GM19372 (cell line): ENCODE results near the gene TCEA3.
"Not testable (repeated sequence)": the region's sequence is repeated elsewhere in the genome, so short reads cannot be mapped to it uniquely, and the experiment has no call there.

Source experiments
- ATAC-seq: cut with Tn5 transposase; IDR thresholded peaks from one replicate; pipeline ENCODE4 v1.9.1; 2021; ENCODE audit warnings: mild to moderate bottlenecking, low read depth, moderate library complexity; ENCODE audit not compliant: unreplicated experiment

Gene TCEA3

DNA sequence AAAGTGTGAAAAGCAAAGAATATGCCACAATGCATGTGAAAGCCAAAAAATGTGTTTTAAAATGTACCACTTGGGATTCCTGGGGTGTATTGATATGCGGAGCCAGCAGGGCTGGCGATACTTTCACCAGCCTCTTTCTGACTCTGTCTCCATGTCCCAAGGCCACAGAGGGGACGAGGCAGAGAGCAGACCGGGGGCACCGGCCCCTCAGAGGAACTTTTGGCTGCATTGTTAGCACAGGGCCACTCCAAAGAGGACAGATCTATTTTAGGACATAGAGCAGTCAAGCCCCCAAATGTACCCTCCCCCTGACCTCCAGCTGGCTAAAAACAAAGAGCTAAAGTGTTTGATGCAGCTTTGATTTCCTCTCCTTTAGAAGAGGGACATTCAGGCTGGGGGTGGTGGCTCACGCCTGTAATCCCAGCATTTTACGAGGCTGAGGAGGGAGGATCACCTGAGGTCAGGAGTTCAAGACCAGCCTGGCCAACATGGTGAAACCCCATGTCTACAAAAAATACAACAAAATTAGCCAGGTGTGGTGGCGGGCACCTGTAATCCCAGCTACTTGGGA, 29.3 kb downstream of the TCEA3 start:
- ATAC-seq: no peak

- no peak for ATAC-seq
These were observed 29.9 kb downstream of the TCEA3 start for GRCh38 chr1:23394684-23395083.

- ATAC-seq: no peak
These were observed 30.4 kb downstream of the TCEA3 start for GRCh38 chr1:23394181-23394580.

DNA sequence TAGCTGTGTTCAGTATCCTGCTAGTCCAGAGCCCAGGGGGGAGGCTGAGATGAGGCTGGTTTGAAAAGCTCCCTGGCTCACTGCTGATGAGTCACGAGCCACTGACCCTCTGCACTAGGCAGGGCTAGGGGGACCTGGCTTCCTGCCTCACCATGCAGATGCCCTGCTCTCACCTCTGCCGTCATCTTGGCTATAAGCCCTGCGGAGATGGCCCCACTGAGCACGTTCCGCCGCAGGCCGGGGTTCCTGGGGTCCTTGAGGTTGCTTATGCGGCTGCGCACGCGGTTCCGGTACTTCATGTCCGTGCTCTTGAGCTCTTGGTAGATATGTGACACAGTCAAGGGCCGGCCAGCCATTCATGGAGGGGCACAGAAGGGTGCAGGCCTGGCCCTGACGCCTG, 30.8 kb downstream of the TCEA3 start:
- no peak for ATAC-seq

DNA sequence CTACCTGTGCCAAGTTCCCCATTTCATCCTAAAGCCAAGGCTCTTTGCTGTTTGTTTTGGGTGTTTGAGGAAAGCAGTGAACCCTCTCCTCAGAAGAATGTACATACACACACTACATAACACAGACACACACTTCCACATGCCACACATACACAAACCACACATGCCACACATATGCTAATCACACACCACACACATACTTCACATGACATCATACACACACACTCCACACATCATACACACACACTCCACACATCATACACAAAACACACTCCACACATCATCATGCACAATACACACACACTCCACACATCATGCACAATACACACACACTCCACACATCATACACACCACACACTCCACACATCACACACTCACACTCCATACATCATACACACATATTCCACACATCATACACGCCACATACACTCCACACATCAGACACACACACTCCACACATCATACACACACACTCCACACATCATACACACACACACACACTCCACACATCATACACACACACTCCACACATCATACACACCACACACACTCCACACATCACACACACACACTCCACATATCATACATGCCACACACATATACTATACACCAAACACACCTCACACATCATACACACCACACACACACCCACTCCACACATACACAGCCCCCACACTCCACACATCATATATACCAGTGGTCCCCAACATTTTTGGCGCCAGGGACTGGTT, 32.3 kb downstream of the TCEA3 start:
- ATAC-seq: no peak

DNA sequence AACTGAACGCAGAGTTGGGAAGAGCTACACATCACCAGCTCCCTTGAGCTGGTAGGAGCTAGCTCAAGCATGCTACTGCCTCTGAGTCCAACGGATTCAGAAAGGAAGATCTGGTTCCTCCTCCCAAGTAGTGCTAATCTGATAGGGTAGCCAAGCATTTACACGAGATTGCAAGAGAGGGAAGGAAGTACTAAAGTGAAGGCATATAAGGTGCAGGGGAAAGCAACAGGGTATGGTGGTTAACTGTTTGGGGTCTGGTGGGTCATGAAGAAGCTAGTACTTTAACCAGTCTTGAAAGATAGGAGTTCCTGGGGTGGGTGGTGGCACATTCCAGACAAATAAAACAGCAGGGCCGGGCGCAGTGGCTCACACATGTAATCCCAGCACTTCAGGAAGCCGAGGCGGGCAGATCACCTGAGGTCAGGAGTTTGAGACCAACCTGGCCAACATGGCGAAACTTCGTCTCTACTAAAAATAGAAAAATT, 34.7 kb downstream of the TCEA3 start:
- ATAC-seq: no peak

DNA sequence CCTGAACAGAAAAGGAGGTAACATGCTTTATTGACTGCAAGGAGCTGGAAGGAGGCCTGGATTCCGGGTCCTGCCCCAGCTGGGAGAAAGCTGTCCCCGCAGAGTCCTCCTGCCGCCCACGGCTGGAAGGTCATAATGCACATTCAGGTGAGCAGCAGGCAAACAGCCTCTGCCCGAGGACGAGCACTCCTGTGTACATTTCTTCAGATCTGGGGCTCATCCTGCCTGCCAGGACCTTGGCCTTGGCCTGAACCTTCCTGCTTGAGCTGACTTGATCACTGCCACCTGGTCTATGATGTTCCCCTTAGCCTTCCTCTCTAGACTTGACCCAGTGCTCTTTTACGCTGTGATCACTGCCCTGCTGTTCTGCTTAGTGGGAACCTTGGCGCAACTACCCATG, 37.1 kb downstream of the TCEA3 start:
- no peak for ATAC-seq

- no peak for ATAC-seq
These were observed 39.4 kb downstream of the TCEA3 start for GRCh38 chr1:23385119-23385621.

DNA sequence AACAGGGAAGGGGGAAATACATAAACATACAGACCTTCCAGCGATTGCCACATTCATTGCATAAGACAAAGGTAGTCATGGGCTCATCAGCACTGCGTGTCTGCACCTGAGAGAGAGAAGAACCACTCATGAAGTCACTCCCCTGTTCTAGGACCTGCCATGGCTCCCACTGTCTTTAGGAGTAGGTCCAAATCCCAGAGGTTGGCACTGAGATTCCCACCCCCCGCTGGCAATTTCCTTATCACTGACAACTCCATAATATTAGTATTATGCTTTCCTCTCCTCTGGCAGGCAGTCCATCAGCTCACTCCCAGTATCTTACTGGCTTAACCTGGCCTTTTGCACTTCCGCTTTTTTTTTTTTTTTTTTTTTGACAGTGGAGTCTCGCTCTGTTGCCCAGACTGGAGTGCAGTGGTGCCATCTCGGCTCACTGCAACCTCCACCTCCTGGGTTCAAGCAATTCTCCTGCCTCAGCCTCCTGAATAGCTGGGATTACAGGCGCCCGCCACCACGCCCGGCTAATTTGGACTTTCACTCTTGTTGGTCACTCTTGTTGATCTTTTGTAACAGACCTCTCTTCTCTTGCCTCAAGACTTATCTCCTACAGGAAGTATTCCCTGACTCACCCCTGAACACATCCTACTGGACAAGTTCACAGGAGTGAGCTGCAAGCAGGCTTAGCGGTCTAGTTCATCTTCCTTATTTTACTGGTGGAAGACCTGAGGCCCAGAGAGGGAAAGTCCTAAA, 40.1 kb downstream of the TCEA3 start:
- ATAC-seq: no peak

- no peak for ATAC-seq
These were observed 40.8 kb downstream of the TCEA3 start for GRCh38 chr1:23383577-23384311.

GRCh38 chr1:23381233-23381885, 43.2 kb downstream of the TCEA3 start:
- no peak for ATAC-seq

GRCh38 chr1:23380719-23381118, 43.8 kb downstream of the TCEA3 start:
- no peak for ATAC-seq

- not testable (repeated sequence) for ATAC-seq
These were observed 44.3 kb downstream of the TCEA3 start for GRCh38 chr1:23380236-23380635.

DNA sequence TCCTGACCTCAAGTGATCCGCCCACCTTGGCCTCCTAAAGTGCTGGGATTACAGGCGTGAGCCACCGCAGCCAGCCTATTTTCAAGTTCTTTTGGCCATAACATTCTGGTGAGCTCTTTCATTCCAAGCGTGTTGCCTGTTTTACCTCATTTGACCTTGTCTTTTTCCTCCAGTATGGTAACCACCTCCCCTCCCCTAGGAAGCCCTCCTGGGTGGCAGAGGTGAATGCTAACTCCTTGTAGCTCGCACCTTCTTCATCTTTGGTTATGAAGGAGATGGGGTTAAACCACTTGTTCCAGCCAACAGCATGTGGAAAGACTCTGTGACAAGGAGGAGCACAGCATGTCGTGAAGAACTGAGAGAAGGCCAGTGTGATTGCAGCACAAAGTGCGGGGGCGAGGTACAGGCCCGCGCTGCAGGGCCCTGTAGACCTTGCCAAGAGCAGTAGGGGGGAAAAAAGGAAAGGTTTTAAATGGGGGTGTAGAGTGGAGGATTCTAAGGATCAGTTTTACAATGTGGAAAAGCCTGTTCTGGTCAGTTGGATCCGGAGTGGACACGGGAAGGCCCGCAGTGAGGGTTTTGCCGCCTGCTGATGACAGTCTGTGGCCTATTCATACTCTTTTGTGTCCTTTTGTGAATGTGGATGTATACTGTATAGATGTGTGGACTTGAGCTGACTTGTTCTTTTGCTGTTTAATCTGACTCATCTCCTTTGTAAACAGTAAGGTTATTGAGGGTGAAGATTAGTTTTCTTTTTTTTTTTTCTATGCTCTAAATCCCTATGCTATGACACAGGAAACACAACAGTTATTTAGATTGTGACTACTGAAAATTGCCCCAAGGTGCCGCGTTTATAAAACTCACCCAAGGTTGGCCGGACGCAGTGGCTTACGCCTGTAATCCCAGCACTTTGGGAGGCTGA, 47.4 kb downstream of the TCEA3 start:
- ATAC-seq: no peak

DNA sequence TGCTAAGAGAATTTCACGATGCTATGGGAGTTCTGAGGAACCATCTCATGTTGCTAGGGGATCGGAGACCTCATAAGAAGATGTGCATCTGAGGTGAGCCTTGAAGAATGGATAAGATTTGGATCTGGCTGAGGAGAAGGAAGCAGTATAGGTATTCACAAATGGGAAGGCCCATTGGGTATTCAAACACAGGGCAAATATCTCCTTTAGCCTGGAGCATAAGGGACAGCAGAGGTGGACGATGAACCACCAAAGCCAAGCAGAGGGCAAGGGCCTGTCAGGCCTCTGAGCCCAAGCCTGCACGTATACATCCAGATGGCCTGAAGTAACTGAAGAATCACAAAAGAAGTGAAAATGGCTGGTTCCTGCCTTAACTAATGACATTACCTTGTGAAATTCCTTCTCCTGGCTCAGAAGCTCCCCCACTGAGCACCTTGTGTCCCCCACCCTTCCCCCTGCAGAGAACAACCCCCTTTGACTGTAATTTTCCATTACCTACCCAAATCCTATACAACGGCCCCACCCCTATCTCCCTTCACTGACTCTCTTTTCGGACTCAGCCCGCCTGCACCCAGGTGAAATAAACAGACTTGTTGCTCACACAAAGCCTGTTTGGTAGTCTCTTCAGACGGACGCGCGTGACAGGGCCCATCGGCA, 50.3 kb downstream of the TCEA3 start:
- not testable (repeated sequence) for ATAC-seq

DNA sequence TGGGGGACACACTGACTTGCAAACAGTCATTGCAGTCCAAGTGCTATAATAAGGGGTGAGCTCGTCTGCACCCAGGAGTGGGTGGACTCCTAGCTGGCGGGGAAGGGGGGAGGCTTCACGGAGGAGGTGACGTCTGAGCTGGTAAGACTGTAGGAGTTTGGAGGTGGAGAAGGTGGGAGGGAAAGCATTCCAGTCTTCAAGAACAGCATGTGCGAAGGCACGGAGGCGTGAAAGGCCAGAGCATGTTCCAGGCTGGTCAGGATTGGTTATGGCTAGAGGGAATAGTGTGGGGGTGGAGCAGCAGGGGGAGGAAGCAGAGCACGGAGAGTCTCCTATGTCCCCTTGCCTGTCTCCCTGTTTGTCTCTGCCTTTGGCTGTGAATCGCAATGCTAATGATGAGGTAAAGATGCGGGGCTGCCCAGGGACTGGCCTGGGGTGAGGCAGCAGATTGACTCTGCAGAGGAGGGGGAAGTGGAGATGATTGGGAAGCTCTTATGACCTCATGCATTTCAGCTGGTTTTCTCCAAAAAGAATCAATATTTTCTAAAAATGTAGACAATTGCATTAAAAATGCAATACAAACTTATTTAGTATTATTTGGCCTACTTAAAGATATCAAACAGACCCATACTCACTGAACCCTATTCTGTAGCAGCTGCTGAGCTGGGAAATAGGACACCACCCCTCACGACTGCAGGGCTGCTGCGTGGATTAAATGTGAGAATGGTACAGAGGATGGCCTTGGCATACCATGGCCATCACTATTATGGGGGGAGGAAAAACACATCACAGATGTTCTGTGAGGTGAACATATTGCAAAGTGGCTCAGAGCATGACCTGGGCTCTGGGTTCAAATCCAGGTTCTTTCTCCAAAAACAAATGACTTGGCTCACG, 52.3 kb downstream of the TCEA3 start:
- no peak for ATAC-seq

GRCh38 chr1:23370709-23371584, 53.6 kb downstream of the TCEA3 start:
- ATAC-seq: no peak
